ENCODE results near the gene USH1G.

USH1G gene

GRCh38 chr17:74953134-74953687 is 30.2 kb upstream of the USH1G start:
- no peak for DNase-seq

DNA sequence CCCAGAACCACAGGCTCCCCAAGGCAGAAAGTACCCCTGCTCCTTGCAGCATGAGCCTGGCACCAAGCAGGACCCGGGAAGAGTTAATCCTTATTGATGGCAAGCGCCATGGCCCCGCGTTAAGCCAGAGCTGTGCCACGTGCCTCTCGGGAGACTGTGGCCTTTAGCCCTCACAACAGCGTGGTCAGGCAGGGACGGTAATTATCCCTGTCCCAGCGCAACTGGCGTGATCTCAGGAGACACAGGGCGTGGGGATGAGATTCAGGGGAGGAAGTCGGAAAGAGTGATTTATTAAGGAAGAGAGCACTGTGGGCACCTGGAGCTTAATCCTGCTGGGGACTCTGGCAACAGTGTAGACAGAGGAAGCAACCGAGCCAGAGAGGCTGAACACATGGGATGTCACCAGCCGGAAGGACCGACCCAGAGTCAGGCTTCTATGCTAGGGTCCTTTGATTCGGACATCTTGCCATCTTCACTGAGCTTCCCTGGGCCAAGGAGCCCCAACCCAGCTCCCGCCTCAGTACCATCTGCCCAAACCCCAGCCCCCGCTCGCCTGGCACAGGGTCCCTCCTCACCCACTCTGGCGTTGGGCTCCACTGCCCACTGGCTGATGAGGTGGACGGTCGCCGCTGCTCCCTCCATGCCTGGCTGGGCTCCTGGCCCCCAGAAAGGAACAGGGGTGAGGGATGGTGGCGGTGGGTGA is 29.5 kb upstream of the USH1G start:
- DNase-seq, result no peak

DNA sequence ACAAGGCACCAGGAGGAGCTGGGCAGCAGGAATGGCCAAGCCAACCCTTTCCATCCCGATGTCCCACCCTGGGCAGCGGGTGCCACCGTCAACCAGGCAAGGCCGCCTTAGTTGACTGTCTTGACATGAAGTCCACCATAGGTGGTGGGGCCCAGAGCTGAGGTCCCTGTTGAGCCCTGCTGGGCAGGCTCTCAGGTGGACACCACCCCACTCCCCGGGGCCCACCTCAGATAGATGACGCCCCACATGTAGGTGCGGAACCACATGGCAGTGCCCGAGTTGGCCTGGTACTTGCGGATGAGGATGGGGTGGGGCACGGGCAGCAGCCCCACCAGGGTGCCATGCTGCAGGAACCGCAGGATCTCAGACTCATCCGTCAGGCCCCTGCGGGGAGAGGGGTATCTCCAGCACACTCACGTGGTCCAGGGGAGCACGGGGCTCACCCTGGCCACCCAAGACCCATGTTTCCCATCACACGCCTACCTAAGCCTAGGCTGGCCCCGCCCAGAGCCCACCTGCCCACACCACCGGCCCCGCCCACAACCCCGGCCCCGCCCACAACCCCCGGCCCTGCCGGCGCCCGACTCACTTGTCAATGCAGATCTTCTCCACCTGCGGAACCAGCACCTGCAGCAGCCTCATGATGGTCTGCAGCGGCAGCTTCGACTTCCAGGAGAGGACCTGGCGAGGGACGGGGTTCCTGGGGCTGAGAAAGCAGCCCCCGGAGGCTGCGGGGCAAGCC is 28.8 kb upstream of the USH1G start:
- no peak for DNase-seq

- no peak for DNase-seq
Measured at GRCh38 chr17:74951065-74951464, 28.0 kb upstream of the USH1G start.

- no peak for DNase-seq
Measured at GRCh38 chr17:74950207-74950606, 27.2 kb upstream of the USH1G start.

DNA sequence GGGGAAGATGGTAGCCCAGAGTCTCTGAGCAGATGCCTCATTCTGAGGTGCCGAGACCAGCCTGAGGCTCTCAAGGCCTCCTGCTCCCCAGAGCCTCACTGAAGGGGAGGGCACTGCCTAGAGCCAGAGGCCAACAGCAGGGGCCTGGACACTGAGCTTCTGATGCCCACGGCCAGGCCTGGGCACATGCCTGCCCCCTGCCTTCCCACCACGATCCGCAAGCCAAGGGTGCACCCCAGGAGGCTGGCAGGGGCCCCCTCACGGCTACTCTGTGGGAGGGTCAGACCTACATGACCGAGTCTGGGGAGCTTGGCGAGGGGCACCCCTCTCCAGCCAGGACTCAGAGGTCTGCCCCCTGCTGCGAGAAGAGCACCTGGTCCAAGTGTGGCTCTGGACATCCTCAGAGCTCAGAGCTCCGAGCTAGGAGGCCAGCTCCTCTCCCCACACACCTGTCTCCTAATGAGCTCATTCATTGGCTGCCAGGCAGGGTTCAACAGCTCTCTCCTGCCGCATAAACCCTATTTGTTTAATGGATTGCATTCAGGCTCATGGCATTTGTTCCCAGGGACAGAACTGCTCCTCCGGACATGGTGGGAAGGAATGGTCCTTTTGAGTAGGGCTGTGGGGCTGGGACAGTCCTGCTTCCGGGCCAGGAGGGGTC is 26.5 kb upstream of the USH1G start:
- DNase-seq, result no peak

- no peak for DNase-seq
Measured at GRCh38 chr17:74947041-74947754, 24.1 kb upstream of the USH1G start.

GRCh38 chr17:74946641-74947040 is 23.6 kb upstream of the USH1G start:
- DNase-seq, result no peak

- DNase-seq, result no peak
Measured at GRCh38 chr17:74945543-74945942, 22.5 kb upstream of the USH1G start.

DNA sequence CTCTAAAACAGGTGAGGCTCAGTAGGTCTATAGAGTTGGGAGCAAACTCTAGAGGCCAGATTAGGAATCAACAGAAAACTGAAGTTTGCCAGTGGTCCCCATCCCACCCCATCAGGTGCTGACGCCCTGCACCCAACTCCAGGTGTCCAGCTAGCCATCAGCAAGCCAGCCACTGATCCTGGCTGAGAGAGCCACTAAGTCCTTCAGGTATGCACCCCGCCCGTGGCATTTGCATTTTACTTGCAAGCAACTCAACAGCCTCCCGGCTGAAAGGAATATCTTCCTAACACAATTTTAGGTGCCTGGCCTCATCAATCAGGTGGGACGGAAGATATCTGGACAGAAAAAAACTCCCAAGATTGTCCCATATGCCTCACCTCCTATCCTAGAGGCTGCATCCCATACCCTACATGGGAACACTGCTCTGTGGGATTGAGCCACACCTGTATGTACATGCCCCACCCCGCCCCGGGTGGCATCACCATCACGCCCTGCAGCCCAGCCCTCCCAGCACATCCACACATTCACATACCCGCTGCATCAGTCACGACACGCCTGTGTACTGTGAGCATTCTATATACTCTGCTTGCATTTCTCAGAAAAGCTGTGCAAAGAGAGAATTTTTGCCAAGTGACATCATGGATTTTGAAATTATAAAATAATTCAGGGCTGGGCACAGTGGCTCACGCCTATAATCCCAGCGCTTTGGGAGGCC is 20.9 kb upstream of the USH1G start:
- DNase-seq, result no peak

GRCh38 chr17:74941128-74941725 is 18.2 kb upstream of the USH1G start:
- DNase-seq, result no peak

DNA sequence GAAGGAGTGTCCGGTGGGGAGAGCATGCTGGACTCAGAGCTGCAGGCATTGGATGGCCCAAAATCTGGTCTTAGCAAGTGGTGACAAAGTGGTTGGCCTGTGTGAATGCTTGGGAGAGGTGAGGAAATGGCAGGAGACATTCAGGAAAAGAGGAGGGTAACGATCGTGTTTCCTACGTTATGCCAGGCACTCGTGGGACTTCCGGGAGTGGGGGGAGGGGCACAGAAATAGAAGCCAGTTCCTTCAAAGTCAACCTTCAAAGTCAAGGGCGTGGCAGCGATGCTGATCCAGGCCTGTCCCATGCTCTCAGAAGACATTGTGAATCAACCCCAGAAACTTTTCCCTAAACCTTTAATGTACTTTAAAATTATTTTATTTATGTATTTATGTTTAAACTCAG is 16.5 kb upstream of the USH1G start:
- no peak for DNase-seq

- DNase-seq, result no peak
Measured at GRCh38 chr17:74938194-74938950, 15.3 kb upstream of the USH1G start.

DNA sequence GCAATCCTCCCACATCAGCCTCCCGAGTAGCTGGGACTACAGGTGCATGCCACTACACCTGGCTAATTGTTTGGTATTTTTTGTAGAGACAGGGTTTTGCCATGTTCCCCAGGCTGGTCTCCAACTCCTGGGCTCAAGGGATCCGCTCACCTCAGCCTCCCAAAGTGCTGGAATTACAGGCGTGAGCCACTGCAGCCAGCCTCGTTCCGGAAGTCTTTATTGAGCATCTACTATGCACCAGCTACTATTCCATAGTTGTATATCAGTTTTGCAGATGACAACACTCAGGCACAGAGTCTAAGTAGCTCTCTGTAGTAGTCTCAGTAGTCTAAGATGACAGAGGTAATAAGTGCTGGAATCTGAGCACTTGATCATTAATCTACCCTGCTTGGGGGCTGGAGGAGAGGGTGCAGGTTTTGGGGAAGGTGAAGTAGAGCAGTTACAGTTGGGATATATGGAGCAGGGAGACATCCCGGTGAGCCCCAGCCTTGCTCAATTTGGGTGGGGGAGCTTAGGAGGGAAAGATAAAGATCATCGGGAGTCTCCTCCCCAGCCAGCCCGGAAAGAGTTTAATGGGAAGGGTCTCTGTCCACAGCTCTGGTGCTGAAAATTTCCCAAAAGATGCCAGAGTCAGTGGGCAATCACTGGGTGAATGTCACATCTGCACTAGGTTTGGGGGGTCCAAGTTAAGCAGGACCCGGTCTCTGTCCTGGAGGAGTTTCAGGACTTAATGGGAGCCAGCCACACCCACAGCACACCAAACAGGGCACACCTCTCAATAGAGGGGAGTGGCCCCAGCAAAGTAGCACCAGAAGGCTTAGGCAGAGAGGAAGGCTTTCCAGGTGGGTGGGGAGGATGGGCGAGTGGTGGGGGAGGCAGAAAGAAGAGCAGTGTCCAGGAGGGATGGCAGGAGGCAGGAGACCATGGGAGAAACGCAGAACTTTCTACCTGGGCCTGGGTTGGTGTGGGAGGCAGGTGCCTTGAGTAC is 14.3 kb upstream of the USH1G start:
- no peak for DNase-seq

- DNase-seq, result no peak
Measured at GRCh38 chr17:74936470-74936799, 13.4 kb upstream of the USH1G start.

DNA sequence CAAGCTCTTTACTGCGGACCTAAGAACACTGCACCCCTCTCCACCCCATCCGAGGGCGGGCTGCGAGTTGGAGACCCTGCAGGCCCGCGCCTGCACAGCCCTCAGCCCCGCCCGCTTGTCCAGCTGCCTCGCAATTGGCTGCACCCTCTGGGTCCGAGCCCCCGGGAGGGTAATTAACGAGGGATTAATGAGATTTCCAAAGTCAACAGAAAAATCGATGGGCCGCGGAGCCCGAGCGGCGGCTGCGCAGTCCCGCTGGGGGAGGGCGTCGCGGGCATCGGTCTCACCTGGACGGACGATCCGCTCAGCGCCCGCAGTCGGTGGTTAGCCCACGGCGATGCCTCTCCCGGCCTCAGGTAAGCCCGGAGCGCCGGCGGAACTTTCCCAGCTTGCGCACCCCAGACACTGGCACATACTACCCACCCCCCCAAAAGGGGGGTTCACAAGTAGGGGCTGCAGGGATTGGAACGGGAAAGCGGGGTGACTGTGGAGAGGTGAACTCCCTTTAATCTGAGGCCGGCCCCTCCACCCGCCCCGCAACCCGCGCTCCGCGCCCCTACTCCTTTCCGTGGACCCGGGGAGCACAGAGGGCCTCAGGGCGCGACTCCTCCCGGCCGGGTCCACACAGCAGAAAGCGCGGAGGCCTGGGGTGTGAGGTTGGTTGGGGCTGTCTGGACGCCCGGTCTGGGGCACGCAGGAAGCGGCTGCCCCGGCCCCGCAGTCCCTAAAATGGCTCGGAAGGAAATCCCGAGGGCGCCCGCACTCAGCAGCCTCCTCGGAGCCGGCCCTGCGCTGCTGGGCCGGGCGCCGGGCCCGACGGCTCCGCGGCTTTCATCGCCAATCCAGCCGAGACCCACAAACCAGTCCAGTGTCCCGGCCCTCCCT is 12.8 kb upstream of the USH1G start, which contains the start of gene OTOP3:
Gene OTOP3, plus strand, starts transcription at position 314 of the 885 bp plus-strand sequence. Its CDS starts 24 bp downstream, at position 338.
- DNase-seq, result no peak

DNA sequence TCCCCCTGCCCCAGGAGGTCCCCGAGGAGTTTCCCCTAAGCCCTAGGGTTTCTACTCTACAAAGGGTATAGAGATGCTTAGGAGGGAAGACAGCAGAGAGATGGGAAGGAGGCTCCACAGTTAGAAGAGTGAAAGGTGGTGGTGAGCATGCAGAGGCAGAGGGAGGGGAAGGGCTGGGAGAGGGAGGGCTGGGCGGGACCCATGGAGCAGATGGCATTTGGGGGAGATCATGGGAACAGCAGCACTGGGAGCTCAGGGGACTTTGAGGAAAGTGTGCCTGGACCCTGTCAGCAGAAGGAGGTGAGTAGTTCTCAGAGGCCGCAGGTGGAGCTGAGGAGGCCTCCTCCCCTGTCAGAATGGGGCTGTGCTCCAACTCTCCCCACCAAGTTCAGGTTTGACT is 12.0 kb upstream of the USH1G start:
- DNase-seq, result no peak

DNA sequence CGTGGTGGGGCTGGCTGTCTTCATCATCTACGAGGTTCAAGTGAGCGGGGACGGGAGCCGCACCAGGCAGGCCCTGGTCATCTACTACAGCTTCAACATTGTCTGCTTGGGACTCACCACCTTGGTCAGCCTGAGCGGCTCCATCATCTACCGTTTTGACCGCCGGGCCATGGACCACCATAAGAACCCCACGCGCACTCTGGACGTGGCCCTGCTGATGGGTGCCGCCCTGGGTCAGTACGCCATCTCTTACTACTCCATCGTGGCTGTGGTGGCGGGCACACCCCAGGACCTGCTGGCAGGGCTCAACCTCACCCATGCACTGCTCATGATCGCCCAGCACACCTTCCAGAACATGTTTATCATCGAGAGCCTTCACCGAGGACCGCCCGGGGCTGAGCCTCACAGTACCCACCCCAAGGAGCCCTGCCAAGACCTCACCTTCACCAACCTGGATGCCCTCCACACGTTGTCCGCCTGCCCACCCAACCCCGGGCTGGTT is 7.5 kb upstream of the USH1G start:
- no peak for DNase-seq

DNA sequence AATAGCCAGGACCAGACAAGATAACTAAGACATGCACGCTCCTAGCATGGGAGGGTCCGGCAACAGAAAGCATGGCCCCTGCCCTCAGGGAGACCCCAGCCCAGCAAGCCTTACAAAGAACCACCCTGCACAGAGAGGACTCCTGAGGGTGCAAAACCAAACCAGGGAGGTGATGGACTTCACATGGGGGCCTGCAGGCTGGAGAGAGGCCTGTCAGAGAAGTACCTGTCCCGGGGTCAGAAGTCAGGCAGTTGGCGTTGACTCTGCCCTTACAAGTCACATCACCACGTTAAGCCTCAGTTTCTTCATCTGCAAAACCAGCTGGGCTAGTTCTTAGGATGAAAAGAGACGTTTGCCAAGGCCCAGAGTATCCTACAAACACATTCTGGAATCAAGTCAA is 5.7 kb upstream of the USH1G start:
- no peak for DNase-seq

Measured in stimulated activated naive CD4-positive, alpha-beta T cell (primary cell).